Activated CD4-positive, alpha-beta T cell treated with anti-CD3 and anti-CD28 coated beads for 24 hours (primary cell): Measurements from ENCODE around the gene ST8SIA5.

Experiments
- DNase-seq, 2 donors: peaks; one replicate each; pipeline ENCODE4 v3.0.0-alpha.2; 2020; ENCODE audit warnings: low read depth in 2 of 2

Gene ST8SIA5

DNA sequence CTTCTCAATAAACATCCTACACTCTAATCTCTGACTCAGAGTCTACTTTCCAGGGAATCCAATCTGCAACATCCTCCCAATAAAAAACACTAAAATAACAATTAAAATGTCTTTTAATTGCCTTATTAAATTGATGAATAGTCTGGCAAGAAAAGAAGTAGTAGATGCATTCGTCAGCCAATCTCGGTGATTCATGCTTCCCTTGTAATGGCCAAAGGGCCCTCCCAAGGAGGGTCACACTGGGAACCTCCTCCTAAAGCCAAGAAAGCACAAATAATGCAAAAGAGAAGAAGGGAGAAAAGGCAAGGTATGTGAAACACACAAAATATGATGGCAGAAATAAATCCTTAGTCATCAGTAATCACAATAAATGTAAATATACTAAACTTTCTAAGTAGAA, 16.8 kb downstream of the ST8SIA5 start:
- DNase-seq, result no peak

DNA sequence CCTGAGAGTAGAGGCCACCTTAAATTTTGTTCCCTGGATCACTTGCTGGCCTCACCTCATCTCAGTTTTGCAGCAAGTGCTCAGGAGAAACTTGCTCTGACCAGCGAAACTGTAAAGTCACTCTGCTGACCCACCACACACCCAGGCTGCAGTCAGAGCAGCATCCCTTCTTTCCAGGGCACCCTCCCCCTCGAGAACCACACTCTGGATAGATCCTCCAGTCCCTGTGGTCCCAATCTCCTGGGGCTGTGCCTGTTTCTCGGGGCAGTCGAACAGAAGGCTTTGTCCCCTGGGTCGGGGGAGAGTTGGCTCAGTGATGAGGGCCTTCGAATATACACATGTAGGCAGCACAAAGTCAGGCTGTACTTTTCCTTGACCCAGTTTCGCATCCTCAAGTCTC, 18.4 kb downstream of the ST8SIA5 start:
- no peak for DNase-seq

DNA sequence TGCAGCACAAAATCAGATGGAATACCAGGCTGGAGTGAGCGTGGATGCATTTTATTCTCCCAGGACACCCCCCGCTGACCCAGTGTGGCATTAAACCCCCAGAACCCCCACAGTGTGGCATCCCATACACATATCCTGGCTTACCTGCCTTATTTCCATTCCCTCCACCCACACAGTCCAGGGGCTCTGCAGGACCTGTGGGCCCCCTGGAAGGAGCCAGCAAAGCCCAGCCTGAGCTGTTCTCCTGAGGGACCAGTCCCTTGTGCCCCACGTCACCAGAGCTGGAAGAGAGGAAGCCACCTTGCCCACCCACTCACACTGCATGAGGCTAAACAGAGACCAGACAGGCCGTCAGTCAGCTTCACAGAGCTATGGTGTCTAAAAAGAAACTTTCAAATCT, 20.1 kb downstream of the ST8SIA5 start:
- no peak for DNase-seq

DNA sequence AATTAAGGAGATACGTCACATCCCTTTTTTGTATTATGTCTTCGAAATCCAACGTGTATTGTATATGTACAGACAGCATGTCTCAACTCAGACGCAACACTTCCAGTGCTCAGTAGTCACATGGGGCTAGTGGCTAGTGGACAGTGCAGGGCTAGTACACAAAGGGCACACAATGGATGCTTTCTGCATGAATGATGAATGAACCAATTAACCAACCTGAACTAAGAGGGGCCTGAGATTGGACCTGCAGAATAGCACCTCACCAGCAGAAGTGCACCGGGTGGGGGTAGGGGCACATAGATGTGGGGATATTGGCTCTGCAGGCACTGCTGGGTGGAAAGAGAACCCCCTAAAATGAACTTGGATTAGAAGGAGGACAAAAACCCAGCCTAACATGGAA, 20.7 kb downstream of the ST8SIA5 start:
- DNase-seq, result no peak

DNA sequence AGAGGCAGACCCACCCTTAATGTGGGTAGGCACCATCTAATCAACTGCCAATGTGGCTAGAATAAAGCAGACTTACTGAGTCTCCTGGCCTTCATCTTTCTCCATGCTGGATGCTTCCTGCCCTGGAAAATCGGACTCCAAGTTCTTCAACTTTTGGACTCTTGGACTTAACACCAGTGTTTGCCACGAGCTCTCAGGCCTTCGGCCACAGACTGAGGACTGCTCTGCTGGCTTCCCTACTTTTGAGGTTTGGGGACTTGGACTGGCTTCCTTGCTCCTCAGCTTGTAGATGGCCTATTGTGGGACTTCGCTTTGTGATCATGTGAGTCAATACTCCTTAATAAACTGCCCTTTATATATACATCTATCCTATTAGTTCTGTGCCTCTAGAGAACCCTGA, 21.9 kb downstream of the ST8SIA5 start:
- no peak for DNase-seq

DNA sequence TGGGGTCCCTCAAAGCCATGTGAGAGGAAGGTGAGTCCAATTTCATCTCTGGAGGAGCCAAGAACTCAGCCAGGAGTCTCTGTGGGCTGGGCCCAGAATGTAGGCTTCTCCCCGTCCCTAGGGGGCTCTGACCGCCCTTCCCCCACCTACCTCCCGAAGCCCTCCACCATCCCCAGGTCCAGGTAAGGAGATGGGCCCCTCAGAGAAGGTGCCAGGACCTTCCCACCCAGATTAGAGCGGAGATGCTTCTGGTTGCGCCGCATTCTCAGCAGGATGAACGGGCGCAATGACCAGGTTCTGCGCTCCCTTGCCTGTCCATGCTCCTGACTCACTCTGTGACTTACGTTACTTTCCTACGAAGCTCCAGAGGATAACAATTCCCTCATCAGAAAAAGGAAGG, 23.0 kb downstream of the ST8SIA5 start:
- no peak for DNase-seq

DNA sequence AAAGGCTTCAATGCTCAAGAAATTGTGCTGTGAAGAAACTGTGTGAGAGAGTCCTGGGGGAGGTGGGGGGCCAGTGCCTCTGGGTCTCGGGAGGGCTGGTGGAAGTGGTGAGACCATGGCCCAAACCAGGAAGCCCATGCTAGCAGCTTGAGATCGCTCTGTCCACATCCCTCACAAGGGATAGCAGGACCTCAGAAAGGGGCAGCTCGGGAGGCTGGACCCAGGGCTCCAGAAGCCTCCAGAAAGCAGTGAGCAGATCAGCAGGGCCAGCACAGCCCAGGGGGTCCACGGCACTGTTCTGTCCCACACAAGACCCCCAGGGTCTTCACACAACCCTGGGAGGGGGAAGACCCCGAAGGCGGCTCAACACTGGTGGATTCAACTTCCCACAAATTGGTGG, 24.1 kb downstream of the ST8SIA5 start:
- DNase-seq, result no peak

DNA sequence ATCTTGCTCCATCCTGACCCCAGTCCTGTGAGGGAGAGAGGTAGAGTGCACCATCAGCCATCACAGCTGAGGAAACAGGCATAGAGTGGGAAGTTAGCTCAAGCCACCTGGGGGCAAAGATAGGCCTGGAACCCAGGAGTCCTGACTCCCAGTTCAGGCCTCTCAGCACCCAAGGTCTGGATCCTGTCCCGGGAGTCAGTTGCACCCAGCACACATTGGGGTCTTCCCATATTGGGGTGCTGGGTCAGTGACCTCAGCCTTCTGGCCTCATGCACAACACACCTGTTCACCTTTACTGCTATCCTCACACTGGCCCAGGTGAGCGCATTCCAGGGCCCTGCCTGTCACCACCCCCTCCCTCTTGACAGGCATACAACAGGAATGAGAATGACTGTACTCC, 24.7 kb downstream of the ST8SIA5 start:
- no peak for DNase-seq

DNA sequence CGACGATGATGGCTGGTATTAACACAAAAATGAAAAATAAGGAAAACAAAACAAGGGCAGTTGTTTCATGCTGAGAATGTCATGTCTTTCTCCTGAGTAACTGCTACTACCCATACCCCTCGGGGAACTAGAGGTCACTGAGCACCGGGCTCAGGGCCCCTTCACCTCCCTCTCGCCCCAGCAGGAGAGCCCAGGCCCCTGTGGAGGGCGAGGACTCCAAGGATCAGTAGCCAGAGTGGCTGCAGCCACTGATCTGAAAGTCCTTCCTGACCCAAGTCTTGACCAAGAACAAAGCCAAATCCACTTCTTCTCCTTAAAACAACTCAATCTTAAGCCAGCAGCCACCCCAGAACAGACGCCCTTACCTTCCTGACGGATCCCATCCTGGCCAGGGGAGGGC, 25.5 kb downstream of the ST8SIA5 start:
- DNase-seq, result no peak

DNA sequence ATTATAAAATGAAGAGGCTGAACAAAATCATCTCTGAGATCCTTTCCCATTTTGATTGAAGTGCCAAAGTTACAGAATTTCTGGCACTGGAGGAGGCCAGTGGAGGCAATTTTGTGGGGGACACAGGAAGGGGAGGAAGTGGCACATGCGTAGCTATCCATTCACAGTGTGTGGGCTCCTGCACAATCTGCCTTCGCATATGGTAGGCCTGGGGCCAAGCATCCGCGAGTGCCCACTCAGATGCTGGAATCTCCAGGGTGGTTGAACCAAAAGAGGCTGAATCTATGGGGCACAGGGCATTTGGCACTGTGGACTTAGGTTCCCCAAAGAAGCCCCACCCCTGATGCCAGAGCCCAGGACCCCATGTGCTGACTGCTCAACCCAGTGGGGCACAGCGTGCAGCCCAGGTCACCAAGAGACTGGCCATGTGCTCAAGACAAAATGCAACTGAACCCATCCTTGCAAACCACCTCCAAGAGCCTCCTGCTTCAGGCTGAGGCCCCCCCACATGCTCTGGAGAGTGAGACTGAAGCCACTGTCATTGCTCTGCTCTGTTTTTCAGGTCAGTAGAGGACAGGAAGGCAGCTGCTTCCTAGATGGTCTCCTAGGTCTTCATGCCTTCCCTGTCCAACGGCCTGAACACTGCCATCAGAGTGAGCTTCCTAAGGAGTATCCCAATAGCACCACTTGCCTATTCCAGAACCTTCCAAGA, 28.5 kb downstream of the ST8SIA5 start:
- no peak for DNase-seq

DNA sequence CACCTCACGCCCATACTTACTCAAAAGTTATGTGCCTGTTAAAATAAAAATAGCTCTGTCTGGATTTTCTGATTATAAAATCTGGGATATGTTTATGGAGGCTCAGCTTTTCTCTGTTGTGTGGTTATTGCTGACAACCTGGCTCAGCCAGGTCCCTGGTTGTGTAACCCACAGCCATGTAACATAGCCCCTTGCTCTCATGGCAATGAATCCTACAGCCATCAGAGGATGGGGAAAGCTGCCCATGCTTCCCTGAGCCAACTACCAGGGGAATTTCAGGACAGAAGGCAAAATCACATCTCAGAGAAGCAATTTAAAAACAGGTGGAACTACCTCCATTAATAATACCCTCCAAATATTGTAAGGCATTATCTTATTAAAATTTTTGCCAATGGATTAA, 29.7 kb downstream of the ST8SIA5 start:
- DNase-seq, result no peak

DNA sequence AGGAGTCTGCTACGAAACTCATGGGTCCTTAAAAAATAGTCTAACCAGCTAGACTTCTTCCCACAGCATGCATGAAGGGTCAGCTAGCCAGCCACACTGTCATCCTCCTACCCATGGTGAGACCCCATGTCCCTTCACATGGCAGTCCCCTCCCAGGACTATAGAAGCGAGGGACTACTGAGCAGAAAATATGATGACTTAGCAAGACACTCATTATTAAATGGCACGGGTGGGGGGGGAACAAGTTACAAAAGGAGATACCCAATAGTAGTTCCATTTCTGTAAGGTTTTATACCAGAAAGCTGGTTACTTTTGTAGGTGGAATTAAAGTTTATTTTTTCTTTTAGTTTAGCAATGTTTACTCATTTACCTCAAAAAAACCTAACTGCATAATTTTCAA, 31.5 kb downstream of the ST8SIA5 start:
- no peak for DNase-seq

DNA sequence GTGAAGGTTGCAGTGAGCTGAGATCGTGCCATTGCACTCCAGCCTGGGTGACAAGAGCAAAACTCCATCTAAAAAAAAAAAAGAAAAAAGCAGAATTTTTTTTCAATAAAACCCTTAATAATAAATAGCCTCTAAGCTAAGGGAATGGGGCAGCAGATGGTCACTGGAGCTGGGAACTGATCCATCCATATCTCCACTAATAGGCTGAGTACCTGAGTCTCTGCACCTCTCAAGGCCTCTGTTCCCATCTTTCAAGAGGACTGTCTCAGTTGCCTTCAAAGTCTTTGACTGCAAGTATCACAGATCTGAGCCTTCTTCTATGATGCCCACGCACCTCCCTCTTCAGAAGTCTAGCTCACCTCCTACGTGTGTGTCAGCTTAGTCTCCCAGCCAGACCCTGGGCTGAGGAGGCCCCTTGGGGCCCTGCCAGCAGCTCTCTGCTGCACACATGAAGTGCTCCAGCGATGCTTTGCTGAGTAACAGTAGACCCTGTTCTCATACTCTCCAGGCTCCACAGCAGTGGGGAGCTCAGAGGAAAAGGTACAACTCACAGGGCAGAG, 32.9 kb downstream of the ST8SIA5 start:
- no peak for DNase-seq

DNA sequence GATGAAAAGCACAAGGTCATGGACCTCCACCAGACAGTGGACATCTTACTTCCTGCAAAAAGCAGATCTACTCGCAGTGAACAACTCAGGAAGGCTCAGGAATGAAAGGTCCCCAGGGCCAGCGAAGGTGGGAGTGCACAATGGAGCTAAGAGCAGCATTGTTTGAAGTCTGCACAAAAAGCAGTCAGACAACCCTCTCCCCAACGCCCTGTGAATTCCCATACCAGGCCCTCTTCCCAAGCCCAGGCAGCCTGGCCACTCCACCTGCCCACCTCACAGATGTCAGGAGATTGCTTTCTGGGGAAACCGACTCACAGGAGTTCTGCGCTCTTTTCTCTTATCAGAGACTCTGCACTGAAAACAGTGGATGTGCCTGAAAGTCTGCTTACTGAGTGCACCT, 34.8 kb downstream of the ST8SIA5 start:
- DNase-seq, result no peak

DNA sequence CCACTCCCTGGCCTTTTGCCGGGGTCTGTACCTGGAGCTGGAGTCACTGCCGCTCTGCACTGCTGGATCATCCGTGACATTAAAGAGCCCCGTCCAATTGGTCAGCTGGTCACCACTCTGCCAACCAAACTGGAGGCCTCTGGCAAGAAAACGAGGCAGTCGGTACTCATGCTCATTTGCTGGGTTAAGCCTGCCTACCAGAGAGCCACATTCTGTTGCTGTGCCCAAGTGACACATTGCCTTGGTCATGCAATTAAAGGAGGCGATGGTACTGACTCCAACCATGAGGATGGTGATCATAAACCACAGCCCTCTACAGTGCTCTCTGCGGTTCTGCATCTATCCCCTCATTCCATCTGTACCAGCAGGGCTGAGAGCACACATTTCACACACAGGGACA, 35.5 kb downstream of the ST8SIA5 start:
- DNase-seq, result no peak

DNA sequence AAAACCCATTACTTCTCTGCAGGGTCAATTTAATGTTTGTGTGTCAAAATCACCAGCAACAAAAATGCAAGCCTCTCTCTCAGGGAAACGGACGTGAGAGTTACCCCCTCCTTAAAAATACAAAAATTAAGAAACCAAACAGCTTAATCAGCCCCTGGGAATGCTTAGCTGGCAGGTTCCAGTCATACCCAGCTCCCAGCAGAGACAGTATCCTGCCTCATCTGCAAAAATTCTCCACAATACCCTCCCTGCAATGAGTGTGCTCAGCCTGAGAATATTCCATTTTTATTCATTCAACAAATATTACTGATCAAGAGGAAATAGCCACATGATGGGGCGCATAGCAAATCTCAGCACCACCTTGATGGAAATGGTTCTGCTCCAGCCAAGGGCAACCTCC, 36.3 kb downstream of the ST8SIA5 start:
- no peak for DNase-seq

DNA sequence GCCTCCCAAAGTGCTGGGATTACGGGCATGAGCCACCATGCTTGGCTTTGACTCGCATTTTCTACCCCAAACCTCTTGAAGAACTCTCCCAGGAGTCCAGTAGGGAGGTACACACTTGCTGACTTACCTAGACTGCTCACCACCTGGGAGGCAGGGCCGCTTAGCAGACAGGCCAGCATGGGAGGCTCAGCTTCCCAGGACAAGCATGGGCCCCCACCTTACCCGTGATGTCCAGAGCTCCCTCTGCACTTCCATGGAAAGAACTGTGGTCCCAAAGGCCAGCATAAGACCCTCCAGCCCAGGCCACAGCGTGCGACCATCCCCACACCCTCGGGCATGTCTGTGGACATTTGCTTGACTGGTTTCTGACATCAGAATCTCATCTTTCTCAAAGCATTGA, 36.8 kb downstream of the ST8SIA5 start:
- DNase-seq, result no peak

DNA sequence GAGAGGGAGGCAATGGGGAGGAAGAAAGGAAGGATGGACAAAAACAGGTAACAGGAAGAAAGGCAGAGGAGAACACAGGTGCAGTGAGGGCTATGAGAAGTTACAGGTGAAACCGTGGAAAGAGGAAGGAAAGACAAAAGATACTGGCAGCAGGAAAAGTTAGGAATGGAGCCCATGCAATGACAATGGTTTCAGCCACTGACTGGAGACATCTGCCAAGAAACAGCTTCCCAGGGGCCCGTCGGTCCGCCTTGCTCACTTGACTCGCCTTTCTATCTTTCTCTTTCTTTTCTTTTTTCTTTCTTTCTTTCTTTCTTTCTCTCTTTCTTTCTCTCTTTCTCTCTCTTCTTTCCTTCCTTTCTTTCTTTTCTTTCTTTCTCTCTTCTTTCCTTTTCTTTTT, 37.5 kb downstream of the ST8SIA5 start:
- no peak for DNase-seq

DNA sequence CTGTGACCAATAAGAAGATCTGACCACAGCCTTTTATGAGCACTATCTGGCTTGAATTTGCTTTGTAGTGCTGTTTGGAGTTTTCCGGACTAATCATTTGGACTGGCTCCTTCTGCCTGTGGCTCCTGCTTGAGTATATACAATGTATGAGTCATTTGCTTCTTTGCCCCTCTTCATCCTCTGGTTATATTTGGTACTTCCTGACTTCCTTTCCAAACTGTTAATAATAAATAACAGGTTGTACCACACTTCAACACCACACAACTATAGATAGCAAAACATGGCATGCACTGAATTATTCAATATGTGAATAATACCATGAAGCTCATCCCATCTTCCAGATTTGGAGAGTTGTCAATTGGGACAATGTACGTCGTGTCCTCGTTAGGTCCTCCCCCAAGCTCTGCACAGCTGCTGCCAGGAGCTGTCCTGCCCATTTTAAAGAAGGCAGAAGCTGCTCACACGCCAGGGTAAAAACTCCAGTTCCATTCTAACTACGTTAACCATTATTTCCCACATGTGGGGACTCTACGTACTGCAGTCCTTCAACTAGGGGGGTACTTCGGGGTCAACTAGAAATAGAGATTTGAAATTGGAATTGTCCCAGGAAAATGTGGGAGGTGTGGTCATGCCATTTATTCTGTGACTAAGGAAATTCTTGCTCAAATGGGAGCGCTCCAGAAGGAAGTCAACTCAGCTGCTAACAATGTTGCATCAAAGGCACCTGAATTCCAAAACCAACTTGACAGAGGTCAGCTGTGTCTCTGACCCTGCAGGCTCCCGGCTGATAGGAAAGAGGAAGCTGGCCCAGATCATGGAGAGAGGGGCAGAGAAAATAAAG, 38.1 kb downstream of the ST8SIA5 start:
- no peak for DNase-seq

DNA sequence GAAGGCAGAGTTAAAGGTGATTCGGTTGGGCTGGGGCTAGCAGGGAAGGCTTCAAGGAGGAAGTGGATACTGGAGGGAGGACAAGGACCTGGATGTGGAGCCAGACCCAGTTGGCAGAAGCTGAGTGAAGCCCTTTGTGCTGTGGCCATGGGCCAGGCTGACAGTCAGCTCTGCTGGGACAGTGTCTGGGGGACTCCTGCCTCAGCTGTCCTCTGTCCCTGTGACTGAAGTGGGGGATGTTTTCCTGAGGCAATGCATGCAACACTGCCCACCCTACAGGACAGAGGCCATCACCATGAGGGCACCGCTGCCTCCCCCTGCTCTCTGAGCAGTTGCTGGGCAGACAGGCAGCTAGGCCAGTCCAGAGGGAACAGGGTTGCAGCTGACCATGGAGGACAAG, 40.0 kb downstream of the ST8SIA5 start:
- DNase-seq, result no peak

DNA sequence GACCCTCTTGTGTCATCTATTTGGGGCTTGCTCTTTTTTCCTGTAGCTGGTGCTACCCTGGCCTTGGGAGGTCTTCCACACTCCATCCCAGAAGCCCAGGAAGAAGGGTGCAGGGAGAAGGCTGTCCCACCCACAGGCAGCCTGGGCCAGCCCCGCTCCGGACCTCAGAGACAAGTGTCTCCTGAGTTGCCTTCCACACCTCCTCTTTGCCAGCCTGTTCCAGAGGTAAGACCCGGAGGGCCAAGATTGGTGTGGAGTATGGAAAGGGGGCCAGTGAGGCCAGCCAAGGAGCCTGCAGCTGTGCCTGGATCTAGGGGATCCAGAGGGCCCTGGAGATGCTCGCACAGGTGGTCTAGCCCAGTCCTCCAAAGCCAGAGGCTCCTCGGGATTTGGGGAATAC, 40.5 kb downstream of the ST8SIA5 start:
- DNase-seq, result no peak

DNA sequence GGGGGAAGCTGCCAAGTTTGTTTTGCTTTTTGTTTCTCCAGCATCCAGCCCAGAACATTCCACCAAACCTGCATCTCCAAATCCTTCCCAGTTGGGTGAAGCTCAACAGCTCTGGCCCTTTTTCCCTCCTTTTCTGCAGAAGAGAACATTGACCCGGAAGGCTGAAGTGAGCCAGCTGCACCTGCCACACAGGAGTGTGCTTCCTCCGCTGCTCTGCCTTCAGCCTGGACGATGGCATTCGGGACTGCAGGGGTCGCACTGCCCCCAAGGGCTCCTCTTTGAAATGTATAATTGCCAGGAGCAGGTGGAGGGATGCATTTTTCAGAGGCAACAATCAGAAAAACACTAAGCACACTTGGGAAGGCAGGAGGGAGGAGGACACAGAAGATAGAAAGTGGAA, 41.8 kb downstream of the ST8SIA5 start:
- no peak for DNase-seq

DNA sequence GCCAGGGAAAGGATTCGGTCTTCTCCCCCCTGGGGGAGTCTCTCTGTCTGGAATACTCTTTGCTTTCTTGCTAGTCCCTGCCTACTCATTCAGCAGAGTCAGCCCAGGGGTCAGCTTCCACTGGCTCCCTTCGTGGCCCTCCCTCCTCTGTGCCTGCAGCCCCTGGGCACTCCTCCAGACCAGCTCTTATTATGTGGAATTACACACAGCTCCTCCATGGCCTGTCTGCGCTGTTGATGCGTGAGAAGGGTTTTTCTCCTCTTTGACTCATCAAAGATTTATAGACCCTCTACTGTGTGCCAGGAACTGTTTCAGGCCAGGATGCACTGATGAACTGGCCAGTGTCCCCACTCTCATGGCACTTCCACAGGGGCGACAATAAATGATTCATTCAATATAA, 44.4 kb downstream of the ST8SIA5 start:
- DNase-seq, result no peak
